DND-41 (cell line): ENCODE measurements around the gene SRP68.

Source experiments
- CTCF ChIP-seq: IDR thresholded peaks from 2 replicates; pipeline ENCODE4 v1.5.1; 2012; ENCODE audit warnings: borderline replicate concordance, low read length, moderate library complexity, mild to moderate bottlenecking; ENCODE audit not compliant: poor library complexity, severe bottlenecking; ENCODE audit errors: extremely low read depth
- EZH2 ChIP-seq: IDR thresholded peaks from 3 replicates; pipeline ENCODE4 v1.6.1; 2012; ENCODE audit warnings: borderline replicate concordance, low read depth, mild to moderate bottlenecking, moderate library complexity, low read length, inconsistent platforms; ENCODE audit not compliant: severe bottlenecking

- no peak for TF ChIP-seq CTCF
- no peak for TF ChIP-seq EZH2
Observed at GRCh38 chr17:76076765-76077583, 4.7 kb upstream of the SRP68 start.
